ENCODE measurements around the gene CABLES2. TPM values are rescaled to one million over a fixed set of nuclear protein-coding genes. Genes with fewer than 3 reads are reported as not detected.

CABLES2 gene
- total and polyA plus RNA-seq, 2 of the 4 experiments (the other 2 are of a cell fraction): 1.4 to 5.1 TPM

DNA sequence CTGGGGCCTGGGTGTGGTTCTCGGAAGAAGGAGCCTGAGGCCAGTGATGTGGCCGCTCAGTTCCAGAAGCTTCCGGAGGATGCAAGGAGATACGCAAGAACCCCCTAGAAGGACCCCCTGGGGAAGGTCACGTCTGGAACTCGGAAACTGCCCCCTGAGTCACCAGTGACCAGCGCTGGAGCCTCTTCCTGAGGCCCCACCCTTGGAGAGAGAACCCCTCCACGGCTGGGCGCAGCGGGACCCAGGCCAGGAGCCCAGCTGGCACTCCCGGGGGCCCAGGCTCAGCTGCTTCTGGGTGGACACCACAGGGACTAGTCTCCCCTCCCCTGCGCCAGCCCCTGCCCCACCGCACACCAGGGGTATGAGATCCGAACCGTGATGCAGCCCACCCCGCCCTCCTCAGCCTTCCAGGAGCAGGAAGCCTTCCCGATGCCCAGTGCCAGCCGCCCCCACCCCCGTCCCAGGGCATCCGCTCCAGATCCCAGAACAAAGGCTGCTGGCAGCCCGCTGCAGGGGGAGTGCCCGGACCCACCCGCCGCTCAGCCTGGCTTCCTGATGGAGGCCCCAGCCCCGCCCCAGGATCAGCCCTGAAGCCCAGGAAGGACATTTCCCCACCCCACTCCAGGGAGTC, 47.5 kb downstream of the CABLES2 start:
- H2BK120ac ChIP-seq (ENCODE audit: low read depth, low read length): no peak overlapping the region
- no peak overlapping the region for H3K4ac ChIP-seq (ENCODE audit: low read depth, low read length)
- CTCF ChIA-PET: no interaction called here
- H2AK9ac ChIP-seq (replicated peaks; ENCODE audit: low read depth, low read length, poor library complexity): no peak overlapping the region
- TF ChIP-seq MAZ (IDR thresholded peaks at IDR 0.05; ENCODE audit: borderline replicate concordance, low read depth, low read length) (no peak), RAD21 (IDR thresholded peaks at IDR 0.05; ENCODE audit: low read length) (no peak)
- no peak overlapping the region for H2BK5ac ChIP-seq (ENCODE audit: low read depth, low read length, poor library complexity, severe bottlenecking)
- no peak overlapping the region for H3K9ac ChIP-seq (ENCODE audit: low read depth, low read length)
- no peak overlapping the region for H2BK15ac ChIP-seq (ENCODE audit: low read depth, low read length)
- no peaks in the 10 kb centered on the region for H3K9me1 ChIP-seq (ENCODE audit: insufficient read depth, low read length)
- WGBS, 2 experiments (ENCODE audit: extremely low coverage in 2 of 2, insufficient read length in 1 of 2): 74% methylated on average over 3 of the region's 25 CpGs; no CpG with 5 or more reads in 1 of the 2 experiments
- peaks cover 28% of the 10 kb centered on the region for H3K4me1 ChIP-seq (ENCODE audit: control insufficient read depth, insufficient read depth, low read length)
- H3K18ac ChIP-seq (ENCODE audit: low read depth, low read length): no peak overlapping the region
- H4K20me1 ChIP-seq (ENCODE audit: insufficient read depth, low read length): peaks cover 8% of the 10 kb centered on the region; the same call in 1 of the 2 replicates
- H3K27ac ChIP-seq (ENCODE audit: insufficient read depth, low read length): no peak overlapping the region
- no peak overlapping the region for H2AK5ac ChIP-seq (ENCODE audit: low read depth, low read length)
- H2AFZ ChIP-seq (replicated peaks; ENCODE audit: low read length, poor library complexity): no peak overlapping the region
- H3K4me3 ChIP-seq (ENCODE audit: insufficient read depth, low read depth, low read length): no peak overlapping the region
- no peak overlapping the region for H2BK20ac ChIP-seq (ENCODE audit: low read depth, low read length)
- H3K27me3 ChIP-seq (ENCODE audit: control insufficient read depth, insufficient read depth, low read length): no peaks in the 10 kb centered on the region
- no TSS peak for BruUV-seq (replicated peaks)
- no peak overlapping the region for H4K8ac ChIP-seq (ENCODE audit: low read depth in 2 of 2, low read length in 2 of 2)
- H3K56ac ChIP-seq (ENCODE audit: extremely low read depth, insufficient read depth, low read length): no peak overlapping the region
- no peak overlapping the region for H3K14ac ChIP-seq (replicated peaks; ENCODE audit: low read depth, low read length)
- dilution Hi-C loops (cut with HindIII; ENCODE audit: low sequenced_read_pairs, unreplicated experiment): no loop called here
- no peak overlapping the region for H3K23ac ChIP-seq (ENCODE audit: low read depth, low read length)
- no peaks in the 10 kb centered on the region for H3K9me3 ChIP-seq (ENCODE audit: control insufficient read depth, insufficient read depth, low read length)
- H3K4me2 ChIP-seq (ENCODE audit: low read depth, low read length): no peak overlapping the region
- DNase-seq (no peak), ATAC-seq (ENCODE audit: low read depth) (no peak)
- no peak overlapping the region for H4K5ac ChIP-seq (ENCODE audit: low read depth, low read length)
- in situ Hi-C loops (cut with MboI; ENCODE audit: low sequenced_read_pairs): no loop called here
- H3K79me1 ChIP-seq (ENCODE audit: low read depth in 1 of 2, low read length in 2 of 2): no peaks in the 10 kb centered on the region
- intact Hi-C loops (cut with micrococcal nuclease): no loop called here
- H3K36me3 ChIP-seq (ENCODE audit: control insufficient read depth, insufficient read depth, low read length): peaks cover 4% of the 10 kb centered on the region; the same call in 1 of the 2 replicates
- H4K91ac ChIP-seq (ENCODE audit: insufficient read depth, low read depth, low read length): no peak overlapping the region
- POLR2A ChIA-PET (ENCODE audit: unreplicated experiment): no interaction called here

Measured in IMR-90 (cell line).